Activated CD8-positive, alpha-beta memory T cell treated with anti-CD3 and anti-CD28 coated beads for 4 hours (primary cell): ENCODE data around the gene COL4A2.
A peak's percentile ranks its signal among the peaks of the same experiment; 100 is the strongest.

Experiments
- DNase-seq, 2 donors: peaks; one replicate each; pipeline ENCODE4 v3.0.0-alpha.2; 2020; ENCODE audit warnings: low read depth in 2 of 2

The COL4A2 gene

GRCh38 chr13:110454956-110455355, 147.9 kb downstream of the COL4A2 start:
- no peak for DNase-seq

DNA sequence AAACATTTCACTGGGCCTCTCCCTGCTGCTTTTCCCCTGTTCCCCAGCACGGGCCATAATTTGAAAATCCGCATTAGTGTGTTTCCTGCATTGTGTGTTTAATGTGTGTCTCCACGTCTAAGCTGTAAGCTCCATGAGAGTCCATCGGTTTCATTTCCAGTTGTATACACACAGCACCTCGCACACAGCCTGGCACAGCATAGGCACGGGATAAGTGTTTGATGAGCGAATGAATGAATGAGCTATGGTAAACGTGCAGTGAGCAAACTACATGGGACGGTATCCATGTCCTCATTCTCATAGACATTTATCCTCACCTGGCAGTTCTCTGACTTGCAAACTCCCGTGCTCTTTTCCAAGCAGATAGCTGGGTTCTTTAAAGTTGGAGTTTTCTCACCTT, 148.4 kb downstream of the COL4A2 start:
- DNase-seq = no peak

DNA sequence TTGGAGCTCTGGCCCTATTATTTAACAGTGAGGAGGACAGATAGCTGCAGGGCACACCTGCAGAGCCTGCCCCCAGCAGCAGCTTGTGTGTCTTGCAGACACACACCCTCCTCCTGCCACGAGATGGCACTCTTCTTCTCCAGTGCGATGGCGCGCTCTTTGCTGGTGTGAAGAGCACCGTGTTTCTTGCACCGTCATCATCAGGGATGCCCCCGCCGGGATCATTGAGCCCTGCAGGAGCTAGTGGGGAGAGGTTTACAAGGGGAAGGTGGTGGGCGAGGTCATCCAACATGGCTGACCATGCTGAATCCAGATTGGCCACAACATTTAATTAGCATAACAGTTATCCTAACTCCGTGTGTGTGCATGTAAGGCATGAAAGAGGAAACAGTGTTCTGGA, 148.9 kb downstream of the COL4A2 start:
- DNase-seq = peak; percentile 14 to 28

- DNase-seq = no peak
Measured at GRCh38 chr13:110456550-110456949, 149.5 kb downstream of the COL4A2 start.

GRCh38 chr13:110457361-110457760, 150.3 kb downstream of the COL4A2 start:
- no peak for DNase-seq

DNA sequence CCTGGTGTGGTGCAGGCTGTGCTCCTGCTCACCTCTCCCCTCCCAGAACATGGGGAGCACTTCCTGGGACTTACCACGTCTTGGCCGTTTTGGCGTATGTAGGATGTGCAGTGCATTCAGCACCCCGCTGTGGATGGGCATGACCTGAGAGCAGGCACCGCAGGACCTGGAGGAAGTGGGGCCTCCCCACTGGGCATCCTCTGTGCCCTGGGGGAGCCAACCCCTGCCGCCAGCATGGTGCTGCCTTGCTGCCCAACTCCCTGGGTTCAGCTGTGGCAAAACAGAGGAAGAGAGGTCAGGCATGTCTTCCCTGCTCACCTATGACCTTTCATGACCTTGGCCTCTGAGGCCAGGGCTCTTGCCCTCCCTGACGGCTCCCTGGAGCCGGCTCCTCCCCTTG, 150.9 kb downstream of the COL4A2 start:
- no peak for DNase-seq

GRCh38 chr13:110458594-110459365, 151.7 kb downstream of the COL4A2 start:
- DNase-seq = no peak

GRCh38 chr13:110462091-110462490, 155.0 kb downstream of the COL4A2 start:
- no peak for DNase-seq

DNA sequence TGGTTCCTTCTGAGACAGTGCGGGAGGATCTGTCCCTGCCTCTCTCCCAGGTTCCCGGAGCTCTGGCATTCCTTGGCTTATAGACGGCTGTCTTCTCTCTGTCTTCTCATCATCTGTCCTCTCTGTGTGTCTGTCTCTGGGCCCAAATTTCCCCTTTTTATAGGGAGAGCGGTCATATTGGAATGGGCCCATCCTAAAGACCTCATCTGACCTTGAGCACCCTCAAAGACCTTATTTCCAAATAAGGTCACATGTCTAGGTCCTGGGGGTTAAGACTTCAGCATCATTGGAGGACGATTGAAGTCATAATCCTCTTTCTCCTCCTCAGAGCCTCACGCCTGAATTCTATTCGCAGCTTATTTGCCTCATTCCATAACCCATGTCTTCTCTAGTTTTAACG, 156.1 kb downstream of the COL4A2 start:
- no peak for DNase-seq

- no peak for DNase-seq
Measured at GRCh38 chr13:110463871-110464510, 156.9 kb downstream of the COL4A2 start.

DNA sequence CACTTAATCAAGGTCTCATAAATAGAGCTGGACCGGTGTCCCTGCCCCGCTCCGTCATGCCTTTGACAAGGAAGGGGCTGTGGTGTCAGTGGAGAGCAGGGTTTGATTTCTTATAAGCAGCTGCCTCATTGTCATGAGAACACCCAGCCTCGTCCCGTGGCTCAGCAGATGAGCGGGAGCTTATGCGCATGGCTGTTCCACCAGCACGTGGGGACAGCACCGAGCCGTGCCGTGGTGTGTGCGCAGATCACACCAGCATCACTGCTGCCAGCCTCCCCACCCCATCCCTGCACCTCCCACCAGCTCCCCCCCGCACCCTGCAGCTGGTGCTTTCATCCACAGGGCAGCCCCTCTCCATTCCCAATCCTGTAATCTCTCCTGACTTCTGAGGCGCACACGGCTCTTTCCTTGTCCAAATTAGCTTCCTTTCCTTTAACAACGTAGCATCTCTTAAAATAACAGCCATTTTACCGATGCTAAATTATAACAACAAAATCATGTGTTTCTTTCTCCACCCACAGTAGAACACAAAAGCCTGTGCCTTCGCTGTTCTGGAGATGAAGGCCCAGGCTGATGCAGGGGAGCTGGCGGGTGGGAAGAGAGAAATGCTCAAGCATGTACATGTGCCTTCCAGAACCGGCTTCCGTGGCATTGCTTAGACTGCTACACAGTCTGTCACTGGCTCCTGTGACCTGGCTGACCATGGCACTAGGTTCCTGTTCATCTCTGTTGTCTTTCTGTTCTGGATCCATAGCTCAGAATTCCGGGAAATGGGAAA, 157.7 kb downstream of the COL4A2 start:
- DNase-seq = no peak

DNA sequence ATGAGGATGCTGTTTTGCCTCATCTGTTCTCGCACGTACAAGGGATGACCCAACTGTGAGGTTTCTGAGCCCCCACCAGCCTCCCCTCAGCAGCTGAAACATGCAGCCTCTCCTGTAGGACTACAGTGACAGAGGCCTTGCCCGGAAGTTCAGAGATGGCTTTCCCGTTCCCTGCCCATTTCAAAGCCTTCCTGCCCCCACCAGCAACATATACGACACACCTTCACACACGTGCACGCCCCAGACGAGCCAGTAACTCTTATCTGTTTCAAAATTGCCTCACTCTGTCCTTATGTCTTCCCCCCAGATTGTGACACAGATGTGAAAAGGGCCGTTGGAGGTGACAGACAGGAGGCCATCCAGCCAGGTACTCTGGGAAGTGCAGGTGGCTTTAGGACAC, 158.6 kb downstream of the COL4A2 start:
- no peak for DNase-seq

- DNase-seq = no peak
Measured at GRCh38 chr13:110466266-110466915, 159.3 kb downstream of the COL4A2 start.

DNA sequence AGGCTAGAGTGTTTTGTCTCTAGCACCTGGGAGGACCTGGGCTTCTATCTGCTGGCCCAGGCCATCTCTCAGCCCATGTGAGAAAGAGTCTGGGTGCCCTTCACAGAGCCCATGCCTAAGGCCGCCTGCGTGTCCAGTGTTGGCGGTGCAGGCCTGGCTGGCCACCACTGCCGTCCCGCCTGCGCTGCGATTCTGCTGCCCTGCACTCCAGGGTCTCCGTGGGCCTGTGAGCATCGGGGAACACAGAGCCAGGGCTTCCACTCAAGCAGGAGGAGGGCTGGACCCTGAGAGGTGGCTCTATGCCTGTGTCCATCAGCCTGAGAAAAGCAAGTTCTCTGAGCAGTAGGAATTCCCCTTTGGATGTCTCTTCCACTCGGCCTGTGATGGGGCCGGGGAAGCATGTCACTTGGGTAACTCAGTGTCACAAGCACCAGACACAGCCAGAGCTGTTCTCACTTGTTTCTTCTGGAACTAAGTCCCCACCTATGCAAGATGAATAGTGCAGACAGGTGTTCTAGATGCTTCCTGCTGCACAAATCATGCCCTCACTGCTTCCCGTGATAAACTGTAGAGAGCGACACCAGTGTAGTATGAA, 160.5 kb downstream of the COL4A2 start:
- DNase-seq = no peak

DNA sequence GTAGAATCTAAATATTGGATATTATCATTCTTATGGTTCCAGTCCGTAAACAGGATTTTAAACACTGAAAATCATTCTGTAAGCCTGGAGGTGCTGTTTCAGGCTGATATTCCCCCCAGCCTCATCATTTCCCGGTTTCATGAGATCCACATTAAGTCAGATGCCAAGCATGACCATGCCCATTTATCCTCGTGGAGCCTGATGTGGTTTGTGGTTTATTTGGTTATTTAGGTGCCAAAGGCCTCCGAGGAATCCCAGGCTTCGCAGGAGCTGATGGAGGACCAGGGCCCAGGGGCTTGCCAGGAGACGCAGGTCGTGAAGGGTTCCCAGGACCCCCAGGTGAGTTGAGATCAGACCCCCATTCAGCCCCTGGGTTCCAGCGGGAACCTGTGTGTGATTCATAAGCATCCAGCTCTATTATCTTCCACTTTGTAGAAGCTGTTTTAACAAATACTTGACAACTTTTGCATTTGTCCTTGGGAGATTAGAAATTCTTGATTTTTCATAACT, 162.0 kb downstream of the COL4A2 start:
- DNase-seq = no peak

DNA sequence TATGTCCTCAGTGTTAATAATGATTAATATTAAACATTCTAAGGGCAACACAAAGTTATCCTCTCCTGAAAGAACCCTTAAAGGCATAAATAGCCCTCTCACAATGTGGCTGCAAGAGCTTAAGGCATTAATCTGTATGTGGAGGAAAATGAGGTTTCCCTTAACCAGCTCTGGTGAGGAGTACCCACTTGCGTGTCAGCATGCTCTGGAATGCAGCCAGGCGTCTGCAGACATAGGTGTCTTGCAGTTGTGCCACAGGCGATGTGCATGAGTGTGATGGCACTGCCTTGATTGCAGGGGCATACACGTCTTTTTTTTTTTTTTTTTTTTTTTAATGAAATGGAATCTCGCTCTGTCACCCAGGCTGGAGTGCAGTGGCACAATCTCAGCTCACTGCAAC, 162.5 kb downstream of the COL4A2 start:
- no peak for DNase-seq

DNA sequence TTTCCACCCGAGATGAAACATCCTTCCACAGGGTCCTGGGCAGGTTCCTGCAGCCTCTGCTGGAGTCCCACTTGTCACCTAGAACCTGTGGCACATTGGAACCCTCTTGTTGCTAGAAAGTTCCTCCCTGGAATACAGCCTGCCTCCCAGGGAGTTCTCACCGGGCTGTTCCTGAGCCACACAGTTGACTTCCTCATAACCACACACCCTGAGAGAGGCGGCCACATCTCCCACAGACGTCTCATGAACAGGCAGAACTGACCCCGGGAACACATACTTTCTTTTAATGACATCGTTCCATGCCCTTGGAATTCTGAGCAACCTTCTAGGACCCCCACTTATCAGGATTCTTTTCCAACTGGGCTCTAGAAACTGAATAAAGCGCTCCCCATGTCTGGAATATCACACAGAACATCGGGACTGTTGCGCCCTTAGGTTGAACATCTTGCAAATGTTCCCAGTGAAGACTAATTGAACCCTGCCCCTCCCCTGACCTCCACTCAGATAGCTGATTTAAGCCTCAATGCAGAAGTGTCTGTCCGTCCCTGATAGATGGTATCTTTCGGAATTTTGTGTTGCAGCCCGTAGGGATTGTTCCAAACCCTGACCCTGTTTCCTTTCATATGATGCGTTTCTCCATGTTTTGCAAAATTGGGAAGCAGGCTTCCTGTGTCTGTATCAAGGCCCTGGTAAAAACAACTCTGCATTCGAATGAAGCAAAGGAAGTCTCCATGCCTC, 163.4 kb downstream of the COL4A2 start:
- DNase-seq = no peak

- DNase-seq = no peak
Measured at GRCh38 chr13:110471156-110471832, 164.2 kb downstream of the COL4A2 start.

GRCh38 chr13:110471833-110472162, 164.7 kb downstream of the COL4A2 start:
- no peak for DNase-seq

DNA sequence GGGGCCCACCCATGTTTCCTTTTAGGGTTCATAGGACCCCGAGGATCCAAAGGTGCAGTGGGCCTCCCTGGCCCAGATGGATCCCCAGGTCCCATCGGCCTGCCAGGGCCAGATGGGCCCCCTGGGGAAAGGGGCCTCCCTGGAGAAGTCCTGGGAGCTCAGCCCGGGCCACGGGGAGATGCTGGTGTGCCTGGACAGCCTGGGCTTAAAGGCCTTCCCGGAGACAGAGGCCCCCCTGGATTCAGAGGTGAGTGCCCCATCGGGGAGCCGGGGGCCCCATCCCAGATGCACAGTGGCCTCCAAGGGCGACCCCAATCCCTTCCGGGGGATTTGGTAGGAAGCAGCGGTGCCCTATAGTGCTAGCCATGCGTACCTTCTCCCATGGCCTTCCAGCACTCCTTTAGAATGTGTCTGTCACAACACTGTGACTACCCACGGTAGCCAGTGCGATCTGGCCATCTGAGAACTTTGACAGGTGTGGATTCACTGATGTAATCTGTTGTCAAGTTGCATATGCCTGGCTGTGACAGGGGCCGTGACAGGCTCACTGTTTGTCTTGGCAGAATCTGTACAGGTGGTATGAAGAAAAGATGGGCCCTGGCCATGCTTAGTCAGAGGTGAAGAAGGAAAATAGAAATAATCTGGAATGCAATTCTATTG, 165.9 kb downstream of the COL4A2 start:
- DNase-seq = no peak
